ACHN (cell line): ENCODE data around the gene TSPAN33.
A peak's percentile ranks its signal among the peaks of the same experiment; 100 is the strongest.

Experiments
- DNase-seq: peaks from one replicate; pipeline ENCODE4 v3.0.0-alpha.2; 2015
- in situ Hi-C: cut with HindIII; loops from 2 replicates; pipeline ENCODE4 v1.10.0; 2017; ENCODE audit warnings: low sequenced_read_pairs, low pct_ligation_motif_present, low pct_unique_long_range_greater_than_20kb

Gene TSPAN33

DNA sequence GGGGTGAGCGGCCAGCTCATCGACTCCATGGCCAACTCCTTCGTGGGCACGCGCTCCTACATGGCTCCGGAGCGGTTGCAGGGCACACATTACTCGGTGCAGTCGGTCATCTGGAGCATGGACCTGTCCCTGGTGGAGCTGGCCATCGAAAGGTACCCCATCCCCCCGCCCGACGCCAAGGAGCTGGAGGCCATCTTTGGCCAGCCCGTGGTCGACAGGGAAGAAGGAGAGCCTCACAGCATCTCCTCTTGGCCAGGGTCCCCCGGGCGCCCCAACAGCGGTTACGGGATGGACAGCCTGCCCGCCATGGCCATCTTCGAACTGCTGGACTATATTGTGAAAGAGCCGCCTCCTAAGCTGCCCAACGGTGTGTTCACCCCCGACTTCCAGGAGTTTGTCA is 17.4 kb upstream of the TSPAN33 start:
- in situ Hi-C loops: no loop called here

DNA sequence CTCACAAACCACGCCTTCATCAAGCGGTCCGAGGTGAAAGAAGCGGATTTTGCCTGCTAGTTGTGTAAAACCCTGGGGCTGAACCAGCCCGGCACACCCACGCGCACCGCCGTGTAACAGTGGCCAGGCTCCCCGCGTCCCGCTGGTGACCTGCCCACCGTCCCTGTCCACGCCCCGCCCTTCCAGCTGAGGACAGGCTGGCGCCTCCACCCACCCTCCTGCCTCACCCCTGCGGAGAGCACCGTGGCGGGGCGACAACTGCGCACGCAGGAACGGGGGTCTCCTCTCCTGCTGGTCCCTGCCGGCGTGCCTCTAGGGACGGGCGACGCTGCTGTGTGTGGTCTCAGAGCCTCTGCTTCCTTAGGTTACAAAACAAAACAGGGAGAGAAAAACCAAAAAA is 16.9 kb upstream of the TSPAN33 start:
- in situ Hi-C loops: no loop called here
- no peak for DNase-seq

More for the DNA sequence above, 17.4 kb upstream of the TSPAN33 start:
- no peak for DNase-seq

DNA sequence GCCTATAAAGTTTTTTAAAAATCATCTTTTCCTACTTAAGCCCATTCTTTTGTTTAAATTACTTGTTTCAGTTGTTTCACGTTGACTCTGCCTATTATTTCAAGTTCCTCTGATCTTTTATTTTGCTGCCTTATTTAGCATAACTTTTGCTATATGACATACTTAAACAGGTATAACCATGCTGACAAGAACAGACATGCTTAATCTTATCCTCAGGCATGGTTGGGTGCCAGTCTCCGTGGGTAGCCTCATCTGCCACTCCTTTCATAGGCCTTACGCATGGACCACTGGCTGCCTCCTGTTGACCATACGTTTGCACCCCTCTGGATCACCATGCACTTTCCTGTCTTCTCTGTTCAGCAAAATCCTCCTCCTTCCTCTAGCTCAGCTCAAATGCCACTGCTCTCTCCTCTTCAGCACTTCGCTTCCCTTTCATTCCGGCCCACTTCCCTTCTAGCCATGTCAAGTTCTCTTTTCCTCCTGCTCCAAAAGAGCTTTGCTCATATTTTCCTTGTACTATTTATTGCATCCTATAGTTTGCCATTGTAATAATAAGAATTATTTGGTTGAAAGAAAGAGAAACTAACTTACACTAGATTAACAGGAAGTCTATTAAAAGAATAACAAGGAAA is 10.0 kb upstream of the TSPAN33 start:
- DNase-seq: no peak
- in situ Hi-C loops: no loop called here

DNA sequence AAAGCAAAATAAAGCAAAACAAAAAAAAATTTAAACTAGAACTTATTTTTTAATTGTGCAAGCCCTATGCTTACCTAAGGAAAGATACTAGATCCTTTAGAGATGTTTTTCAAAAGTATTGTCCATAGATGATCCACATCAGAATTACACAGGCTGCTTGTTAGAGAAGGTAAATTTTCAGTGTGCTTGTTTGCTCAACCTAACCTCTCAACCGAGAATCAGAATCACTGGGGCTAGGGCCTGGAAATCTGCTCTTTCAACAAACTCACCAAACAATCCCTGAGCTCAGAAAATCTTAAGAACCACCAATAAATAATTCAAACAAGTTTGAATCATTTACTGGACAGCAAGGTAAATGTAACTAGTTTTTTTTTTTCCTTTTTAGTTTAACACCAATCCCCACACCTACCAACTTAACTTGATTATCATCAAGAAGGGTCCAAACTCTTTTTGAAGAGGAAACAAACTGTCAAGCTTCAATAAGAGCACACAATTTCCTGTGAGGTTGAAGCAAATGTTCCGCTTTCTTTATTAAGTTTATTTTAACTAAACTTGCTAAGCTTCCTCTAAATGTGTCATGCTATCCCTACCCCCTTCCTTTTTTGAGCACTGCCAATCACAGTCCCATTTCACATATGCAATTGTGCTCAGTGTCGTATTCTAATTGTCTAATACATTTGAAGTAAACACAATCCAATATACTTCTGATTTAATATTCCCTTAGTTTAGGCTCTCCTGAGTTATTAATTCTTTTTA is 7.4 kb upstream of the TSPAN33 start:
- DNase-seq: no peak
- in situ Hi-C loops: no loop called here

DNA sequence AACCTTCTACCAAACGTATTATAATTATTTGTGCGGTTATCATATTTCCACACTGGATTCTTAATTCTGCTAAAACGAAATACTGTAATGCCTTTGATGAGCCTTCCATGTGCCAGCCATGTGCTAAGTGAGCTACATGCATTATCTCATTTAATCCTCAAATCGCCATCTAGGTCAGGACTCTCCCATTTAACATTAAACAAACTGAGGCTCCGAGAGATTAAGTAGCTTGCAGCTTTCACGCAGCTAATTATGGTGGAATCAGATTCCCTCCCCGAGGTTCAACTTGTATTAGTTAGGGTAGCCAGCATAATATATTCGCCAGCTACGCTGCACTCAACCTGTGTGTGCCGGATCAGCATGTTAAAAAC is 798 bp upstream of the TSPAN33 start:
- no peak for DNase-seq

DNA sequence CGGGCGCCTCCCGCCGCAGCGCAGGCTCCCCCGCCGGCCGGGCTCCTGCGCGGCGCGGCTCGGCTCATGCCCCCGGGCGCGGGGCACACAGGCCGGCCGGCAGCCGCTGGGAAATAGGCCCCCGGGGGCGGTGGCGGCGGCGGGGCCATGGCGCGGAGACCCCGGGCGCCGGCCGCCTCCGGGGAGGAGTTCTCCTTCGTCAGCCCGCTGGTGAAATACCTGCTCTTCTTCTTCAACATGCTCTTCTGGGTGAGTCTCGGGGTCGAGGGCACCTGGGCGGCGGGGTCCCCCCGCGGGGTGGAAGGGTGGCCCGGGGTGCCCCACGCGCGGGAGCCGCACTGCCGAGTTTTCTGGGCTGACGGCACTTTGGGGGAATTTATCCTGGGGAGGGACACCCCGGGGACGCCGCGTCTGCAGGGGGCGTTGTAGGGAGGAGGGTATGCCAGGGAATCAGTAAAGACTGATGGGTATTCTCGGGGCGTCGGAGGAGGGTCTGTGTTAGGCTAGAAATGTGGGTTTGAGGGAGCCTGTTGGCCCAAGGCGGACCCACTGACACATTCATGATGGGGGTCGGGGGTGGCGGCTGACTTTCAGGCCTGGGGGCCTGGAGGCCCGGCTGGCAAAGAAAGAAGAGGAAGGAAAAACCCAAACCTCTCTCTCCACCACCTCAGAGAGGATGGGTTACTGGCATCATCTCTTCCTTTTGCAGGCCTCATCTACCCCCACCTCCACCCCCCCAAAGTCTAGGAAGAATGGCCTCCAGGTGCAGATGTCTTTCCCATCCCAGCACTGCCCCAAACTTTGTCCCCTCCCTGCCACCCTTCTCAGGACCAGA is 544 bp downstream of the TSPAN33 start:
- DNase-seq: no peak
- in situ Hi-C loops: no loop called here

More for the DNA sequence above, 798 bp upstream of the TSPAN33 start:
- in situ Hi-C loops: no loop called here

DNA sequence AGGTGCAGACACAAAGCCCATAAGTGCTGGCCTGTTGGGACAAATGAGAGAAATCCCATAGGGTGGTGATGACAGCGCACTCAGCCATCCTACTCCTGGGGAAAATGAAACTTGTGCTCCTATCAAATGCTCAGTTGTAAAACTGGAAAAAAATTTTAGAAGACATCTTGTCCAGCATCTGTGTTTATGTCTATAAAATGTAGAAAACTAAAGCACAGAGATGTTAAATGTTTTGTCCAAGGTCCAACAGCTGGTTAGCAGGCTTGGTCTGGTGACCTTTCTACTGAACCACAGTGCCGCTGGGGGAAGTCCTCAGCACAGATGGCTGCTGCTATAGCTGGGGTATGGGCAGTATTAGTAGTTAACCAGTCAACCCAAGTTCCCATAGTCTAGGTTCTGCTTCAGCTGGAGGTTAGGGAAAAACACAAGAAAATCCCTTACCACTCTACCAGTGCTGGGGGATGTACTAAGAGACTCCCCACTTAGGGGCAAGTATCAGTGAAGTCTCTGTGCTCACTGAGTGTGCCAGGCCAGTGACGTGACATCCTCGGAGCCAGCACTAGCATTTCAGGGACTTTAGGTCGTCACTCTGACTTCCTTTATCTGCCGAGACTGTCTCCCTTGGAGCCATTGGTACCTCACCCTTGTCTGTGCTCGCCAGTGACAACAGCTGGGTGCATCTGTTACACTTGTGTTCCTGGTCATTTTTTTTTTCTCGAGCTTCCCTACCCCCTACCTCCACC is 1.9 kb downstream of the TSPAN33 start:
- in situ Hi-C loops: no loop called here
- no peak for DNase-seq

DNA sequence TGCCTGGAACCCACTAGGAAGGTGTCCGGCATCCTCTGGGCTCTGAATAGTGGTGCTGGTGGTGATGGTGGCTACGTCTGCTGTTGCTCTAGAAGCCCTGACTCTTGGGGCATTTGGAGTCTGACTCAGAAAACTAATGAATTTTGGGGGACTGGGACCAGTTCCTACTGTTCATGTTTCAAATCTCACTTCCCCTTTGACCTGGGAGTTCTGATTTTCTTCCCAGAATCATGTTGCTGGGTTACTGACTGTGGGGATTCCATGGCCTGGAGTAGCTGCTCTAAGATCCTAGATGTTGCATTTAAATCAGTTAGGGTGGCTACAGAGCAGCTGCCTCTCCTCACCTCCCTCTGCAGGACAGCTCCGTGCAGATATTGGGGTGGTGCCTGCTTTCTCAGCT is 3.2 kb downstream of the TSPAN33 start:
- in situ Hi-C loops: no loop called here
- no peak for DNase-seq

DNA sequence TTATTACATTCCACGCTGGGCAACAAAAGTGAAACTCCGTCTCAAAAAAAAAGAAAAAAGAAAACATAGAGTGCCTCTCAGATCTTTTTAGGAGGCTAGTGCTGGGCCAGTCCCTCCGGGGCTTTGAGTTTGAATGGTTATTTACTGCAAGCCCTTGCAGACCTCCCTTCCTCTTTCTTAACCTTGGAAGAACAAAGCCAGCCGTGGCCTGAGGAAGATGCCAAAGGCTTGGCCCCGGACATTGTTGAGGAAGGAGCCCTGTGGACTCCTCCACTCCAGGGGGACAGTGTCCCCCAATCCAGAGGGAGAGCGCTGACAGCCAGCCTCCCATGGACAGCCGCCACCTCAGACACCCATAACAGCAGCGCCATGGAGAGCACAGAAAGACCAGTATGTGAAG is 5.0 kb downstream of the TSPAN33 start:
- in situ Hi-C loops: no loop called here
- DNase-seq: no peak

DNA sequence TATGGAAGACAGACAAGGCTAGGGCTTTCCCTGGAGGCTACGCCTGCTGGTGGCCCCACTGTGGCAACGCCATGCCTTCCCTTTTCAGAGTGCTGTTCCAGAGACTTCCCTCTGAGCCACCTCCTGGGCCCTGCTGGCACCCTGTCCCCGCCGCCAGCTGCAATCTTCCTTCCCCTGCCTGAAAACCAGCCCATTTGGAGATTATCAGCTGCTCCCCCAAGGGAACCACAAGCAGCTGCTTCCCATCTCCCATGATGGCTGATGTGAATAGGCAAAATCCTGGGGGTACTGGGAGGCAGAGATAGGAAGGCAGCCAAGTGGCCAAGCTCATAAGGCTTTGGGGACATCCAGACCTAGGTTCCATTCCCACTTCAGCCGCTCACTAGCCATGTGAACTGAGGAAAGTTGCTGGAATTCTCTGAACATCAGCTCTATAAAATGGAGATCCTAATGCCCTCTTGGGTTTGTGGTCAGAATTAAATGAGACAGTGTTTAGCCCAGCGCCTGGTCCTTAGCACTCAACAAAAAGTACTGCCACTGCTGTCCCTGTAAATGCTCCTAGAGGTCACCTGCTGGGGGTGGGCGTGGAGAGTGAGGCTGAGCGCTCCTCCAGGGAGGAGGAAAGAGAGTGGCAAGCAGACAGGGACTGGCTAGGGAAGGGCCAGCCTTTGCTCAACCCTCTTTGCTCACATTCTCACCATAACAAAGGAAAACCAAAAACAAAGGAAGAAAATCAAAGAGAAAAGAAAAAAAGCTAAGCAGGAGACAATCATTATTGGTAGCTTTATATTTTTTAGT is 5.9 kb downstream of the TSPAN33 start:
- in situ Hi-C loops: no loop called here
- no peak for DNase-seq

DNA sequence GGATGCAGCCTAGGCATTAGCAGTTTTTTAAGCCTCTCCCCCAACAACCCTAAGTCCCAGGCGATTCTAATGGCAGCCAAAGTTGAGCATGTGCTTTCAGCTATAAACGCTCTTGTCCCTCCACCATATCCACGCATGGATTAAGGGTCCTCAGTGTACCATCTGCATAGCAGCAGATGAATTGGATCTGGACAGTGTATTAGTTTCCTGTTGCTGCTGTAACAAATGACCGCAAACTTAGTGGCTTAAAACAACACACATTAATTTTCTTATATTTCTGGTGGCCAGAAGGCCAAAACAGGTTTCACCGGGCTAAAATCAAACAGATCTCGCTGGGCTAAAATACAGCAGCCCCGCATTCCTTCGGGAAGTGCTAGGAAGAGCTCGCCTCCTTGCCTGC is 13.1 kb downstream of the TSPAN33 start:
- in situ Hi-C loops: no loop called here
- DNase-seq: no peak

DNA sequence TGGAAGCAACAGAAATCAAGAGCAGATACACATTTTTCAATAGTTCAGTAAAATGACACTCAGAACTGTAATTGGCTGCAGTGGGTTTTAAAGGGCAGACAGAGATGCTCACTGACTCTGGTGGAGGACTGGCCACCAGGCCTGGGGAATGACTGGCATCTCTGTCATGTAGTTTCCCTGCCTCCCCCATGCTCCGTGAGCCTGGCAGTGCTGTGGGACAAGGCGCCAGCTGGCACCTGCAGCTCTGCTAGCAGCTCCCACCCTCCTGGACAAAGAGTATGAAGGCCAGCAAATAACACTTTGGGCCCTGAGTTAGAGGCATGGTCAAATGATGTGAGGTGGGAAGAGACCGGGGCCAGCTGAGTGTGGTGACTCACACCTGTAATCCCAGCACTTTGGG is 15.0 kb downstream of the TSPAN33 start:
- DNase-seq: no peak
- in situ Hi-C loops: no loop called here

DNA sequence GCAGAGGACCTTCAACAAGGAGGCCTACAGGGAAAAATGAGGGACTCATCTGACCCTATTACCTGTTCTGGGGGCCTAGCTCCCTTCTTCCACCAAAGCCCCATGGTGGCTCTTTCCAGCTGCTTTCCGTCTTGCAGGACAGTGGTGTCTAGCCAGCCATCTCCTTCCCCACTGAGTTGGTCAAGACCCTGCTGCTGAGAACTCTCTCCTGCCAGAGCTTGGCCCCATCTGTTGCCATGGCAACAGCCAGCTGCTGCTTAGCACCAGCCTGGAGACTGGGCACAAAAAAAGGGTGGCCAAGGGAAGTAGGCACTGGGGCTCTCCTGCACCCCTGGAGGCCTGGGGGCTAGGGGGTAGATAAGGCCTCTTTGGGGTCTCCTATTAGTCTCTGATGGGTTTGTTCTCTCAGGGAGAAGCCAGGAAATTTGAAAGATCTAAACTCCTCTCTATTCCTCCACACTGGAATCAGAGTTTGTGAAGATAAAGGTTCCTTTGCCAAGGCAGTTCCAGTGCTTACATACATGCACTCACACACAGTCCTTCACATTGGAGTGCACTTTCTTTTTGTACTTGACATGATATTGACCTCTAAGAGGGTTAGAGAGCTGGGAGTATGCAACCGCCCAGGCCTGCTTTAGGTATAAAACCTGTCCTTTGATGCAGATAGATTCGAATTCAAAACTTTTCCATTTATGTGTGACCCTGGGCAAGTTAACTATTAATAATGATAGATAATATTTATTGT is 15.8 kb downstream of the TSPAN33 start:
- in situ Hi-C loops: no loop called here
- no peak for DNase-seq

DNA sequence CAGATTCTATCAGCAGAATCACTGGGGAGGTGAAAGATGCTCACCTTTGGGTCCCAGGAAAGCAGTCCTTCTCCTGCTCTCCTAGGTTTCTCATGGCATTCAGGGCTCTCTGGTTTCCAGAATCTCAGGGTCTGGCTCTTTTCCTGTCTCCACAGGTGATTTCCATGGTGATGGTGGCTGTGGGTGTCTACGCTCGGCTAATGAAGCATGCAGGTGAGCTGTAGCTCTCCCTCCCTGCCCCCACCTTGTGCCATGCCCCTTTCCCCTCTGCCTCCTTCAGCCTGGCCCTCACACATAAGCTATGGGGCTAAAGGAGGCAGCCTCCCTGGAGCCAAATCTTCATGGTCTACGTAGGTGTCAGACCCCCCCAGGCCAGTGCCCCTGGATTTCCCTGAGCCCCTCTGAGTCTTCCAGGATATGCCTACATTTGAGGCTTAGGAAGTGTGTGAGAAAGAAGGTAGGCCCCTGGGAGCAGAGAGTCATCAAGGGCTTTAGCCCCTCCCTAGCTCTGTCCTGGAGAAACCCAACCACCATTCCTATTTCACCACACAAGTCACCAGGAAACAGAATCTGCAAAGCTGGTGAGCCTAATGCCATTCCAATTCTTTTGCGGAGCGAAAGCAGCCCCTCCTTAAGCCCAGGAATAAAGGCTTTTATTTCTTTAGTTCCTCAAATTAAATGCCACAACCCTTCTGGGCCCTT is 17.2 kb downstream of the TSPAN33 start:
- in situ Hi-C loops: no loop called here
- DNase-seq: no peak

DNA sequence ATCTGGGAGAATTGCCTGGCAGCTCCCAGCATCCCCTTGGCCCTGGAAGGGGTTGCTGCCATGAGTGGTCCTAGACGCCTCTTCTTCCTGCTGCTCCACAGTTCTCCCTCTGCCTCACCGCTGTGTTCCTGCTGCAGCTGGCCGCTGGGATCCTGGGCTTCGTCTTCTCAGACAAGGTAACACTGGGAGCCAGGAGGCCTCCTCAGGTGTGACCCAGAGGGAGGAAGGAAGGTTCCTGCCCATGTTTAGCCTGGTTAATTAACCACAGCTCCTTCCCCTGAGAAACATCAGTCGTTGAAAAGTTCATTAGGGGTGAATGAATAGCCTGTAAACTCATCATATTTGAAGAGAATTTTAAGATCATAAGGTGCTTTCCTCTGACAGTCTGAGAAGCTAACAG is 18.2 kb downstream of the TSPAN33 start:
- in situ Hi-C loops: no loop called here
- no peak for DNase-seq

DNA sequence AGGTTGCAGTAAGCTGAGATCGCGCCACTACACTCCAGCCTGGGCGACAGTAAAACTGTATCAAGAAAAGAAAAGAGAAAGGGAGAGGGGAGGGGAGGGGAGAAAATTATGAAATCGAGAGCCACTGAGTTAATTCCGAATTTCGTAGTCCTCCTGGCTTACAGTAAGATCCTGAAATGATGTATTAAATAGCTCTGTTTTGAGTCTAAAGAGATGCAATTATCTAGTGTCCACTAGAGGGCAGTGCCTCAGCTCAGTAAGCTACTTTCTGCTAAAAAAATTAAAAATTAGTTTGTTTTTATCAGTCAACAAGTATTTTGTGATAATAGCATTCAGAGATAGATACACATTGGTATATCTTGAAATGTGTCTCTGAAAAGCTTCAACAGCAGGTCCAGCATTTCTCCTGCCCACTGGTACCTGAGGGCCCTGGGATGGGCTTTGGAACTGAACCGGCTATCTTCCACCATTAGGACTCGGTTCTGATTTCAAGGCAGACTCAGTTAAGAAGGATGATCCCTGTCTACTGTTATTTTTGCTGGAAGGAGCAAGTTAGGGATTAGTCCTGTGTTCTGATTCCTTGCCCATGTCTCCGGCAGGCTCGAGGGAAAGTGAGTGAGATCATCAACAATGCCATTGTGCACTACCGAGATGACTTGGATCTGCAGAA is 19.5 kb downstream of the TSPAN33 start:
- in situ Hi-C loops: no loop called here
- peak; percentile 67 for DNase-seq

DNA sequence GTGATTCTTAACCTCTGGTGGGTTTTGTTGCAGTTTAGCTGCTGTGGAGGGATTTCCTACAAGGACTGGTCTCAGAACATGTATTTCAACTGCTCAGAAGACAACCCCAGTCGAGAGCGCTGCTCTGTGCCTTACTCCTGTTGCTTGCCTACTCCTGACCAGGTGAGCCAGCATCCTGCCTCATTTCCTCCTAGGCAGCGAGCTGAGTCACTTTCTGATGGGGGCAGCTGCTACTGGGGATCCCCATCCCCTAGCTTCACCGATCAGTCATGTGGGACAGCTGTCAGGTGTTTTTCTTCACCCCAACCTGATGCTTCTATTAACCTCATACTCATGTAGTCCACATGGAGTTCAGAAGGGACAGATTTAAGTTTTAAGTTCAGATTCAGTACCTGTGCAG is 22.2 kb downstream of the TSPAN33 start:
- in situ Hi-C loops: no loop called here
- DNase-seq: no peak
